MCF 10A (cell line): ENCODE data around the gene HCFC1. TPM values are rescaled to one million over a fixed set of nuclear protein-coding genes. Genes with fewer than 3 reads are reported as not detected.

Source experiments
- BruUV-seq: library from RNA; stranded (reverse); fragments of 400-500 nt; replicated peaks from 2 replicates; lab custom pipeline; 2021; lab: Mats Ljungman, UMichigan
- CTCF ChIA-PET: fragments of 300-600 bp; sonication (Branson Sonifier 250); formaldehyde crosslinking; extraction: SDS; loops from one replicate; lab custom pipeline; 2021; ENCODE audit warnings: antibody characterized with exemption, inconsistent platforms; lab: Yijun Ruan, JAX
- POLR2A ChIA-PET: fragments of 300-600, 350-650 bp; sonication (Branson Sonifier 250); formaldehyde crosslinking; extraction: SDS; loops from one replicate; lab custom pipeline; 2020; ENCODE audit warnings: antibody characterized with exemption, inconsistent platforms; lab: Yijun Ruan, JAX
- DNase-seq: peaks from one replicate; pipeline ENCODE4 v3.0.0-alpha.2; 2018; ENCODE audit not compliant: unreplicated experiment
- H3K27ac Mint-ChIP-seq: one replicate; pipeline ENCODE4 v1.8.0; 2022; ENCODE audit warnings: mild to moderate bottlenecking, low read depth, mixed read lengths; ENCODE audit not compliant: unreplicated experiment
- H3K27me3 Mint-ChIP-seq: one replicate; pipeline ENCODE4 v1.8.0; 2022; ENCODE audit warnings: mixed read lengths; ENCODE audit not compliant: insufficient read depth, unreplicated experiment
- H3K36me3 Mint-ChIP-seq: one replicate; pipeline ENCODE4 v1.8.0; 2022; ENCODE audit warnings: mild to moderate bottlenecking, moderate library complexity, mixed read lengths; ENCODE audit not compliant: insufficient read depth, unreplicated experiment
- H3K4me1 Mint-ChIP-seq: one replicate; pipeline ENCODE4 v1.8.0; 2022; ENCODE audit warnings: mixed read lengths; ENCODE audit not compliant: insufficient read depth, unreplicated experiment
- H3K4me3 Mint-ChIP-seq: one replicate; pipeline ENCODE4 v1.8.0; 2022; ENCODE audit warnings: mild to moderate bottlenecking, moderate library complexity, mixed read lengths; ENCODE audit not compliant: unreplicated experiment
- H3K9me3 Mint-ChIP-seq: one replicate; pipeline ENCODE4 v1.8.0; 2022; ENCODE audit warnings: mixed read lengths; ENCODE audit not compliant: unreplicated experiment
- CTCF ChIP-seq: fragments of 200-600 bp; IDR thresholded peaks from one replicate; pipeline ENCODE4 v1.8.0; 2022; ENCODE audit warnings: antibody characterized with exemption, mild to moderate bottlenecking; ENCODE audit not compliant: unreplicated experiment
- intact Hi-C: fragments of 100-400 bp; cut with micrococcal nuclease; formaldehyde crosslinking; loops from 2 replicates; pipeline ENCODE4 v1.14.1; 2022
- total RNA-seq: library from RNA; stranded (reverse); gene quantifications from 2 replicates; pipeline ENCODE4 v1.2.3, GENCODE V29; 2022

HCFC1 gene
- total RNA-seq, 1 experiment from 2014 or later, result 44.5 TPM

- CTCF ChIA-PET, result interaction anchor here (2.2 kb wide), 1 partner anchor 24 kb away, joined by 8 read pairs; no protein-coding TSS in a partner anchor
- intact Hi-C loops, result no loop called here
- H3K4me1 Mint-ChIP-seq, result no peaks in the 10 kb centered on the region
These were observed 18.5 kb upstream of the HCFC1 start for GRCh38 chrX:153989973-153990655.

GRCh38 chrX:153988493-153988892 lies 16.9 kb upstream of the HCFC1 start:
- no peak for TF ChIP-seq CTCF
- Mint-ChIP-seq H3K9me3 (no peaks in the 10 kb centered on the region), H3K4me3 (no peak overlapping the region), H3K36me3 (no peaks in the 10 kb centered on the region), H3K27ac (no peak overlapping the region), H3K4me1 (no peaks in the 10 kb centered on the region), H3K27me3 (peaks cover 39% of the 10 kb centered on the region)
- intact Hi-C loops, result no loop called here
- peak; percentile 26 for DNase-seq
- CTCF ChIA-PET, result interaction anchor here (1.1 to 2.2 kb wide), 2 partner anchors 25 to 63 kb away, joined by 3 to 8 read pairs; no protein-coding TSS in a partner anchor
- no TSS peak for BruUV-seq
- POLR2A ChIA-PET, result interaction anchor here (0.6 kb wide), 1 partner anchor 19 kb away, joined by 3 read pairs; no protein-coding TSS in a partner anchor

More at GRCh38 chrX:153989973-153990655, 18.5 kb upstream of the HCFC1 start:
- BruUV-seq, result no TSS peak
- Mint-ChIP-seq H3K27me3 (peaks cover 39% of the 10 kb centered on the region), H3K9me3 (no peaks in the 10 kb centered on the region), H3K36me3 (no peaks in the 10 kb centered on the region), H3K4me3 (no peak overlapping the region), H3K27ac (no peak overlapping the region)
- DNase-seq, result no peak
- TF ChIP-seq CTCF, result no peak
- POLR2A ChIA-PET, result no interaction called here

- ChIA-PET CTCF (interaction anchor here (0.6 kb wide), 1 partner anchor 25 kb away, joined by 3 read pairs; no protein-coding TSS in a partner anchor), POLR2A (interaction anchor here (1.0 kb wide), 1 partner anchor 10 kb away, joined by 3 read pairs; no protein-coding TSS in a partner anchor)
- no peak overlapping the region for H3K27ac Mint-ChIP-seq
- no peak overlapping the region for H3K4me3 Mint-ChIP-seq
- peaks cover 8% of the 10 kb centered on the region for H3K27me3 Mint-ChIP-seq
- intact Hi-C loops, result no loop called here
- no peak for TF ChIP-seq CTCF
- BruUV-seq, result no TSS peak
- DNase-seq, result no peak
- H3K36me3 Mint-ChIP-seq, result peaks cover 7% of the 10 kb centered on the region
- no peaks in the 10 kb centered on the region for H3K4me1 Mint-ChIP-seq
- no peaks in the 10 kb centered on the region for H3K9me3 Mint-ChIP-seq
These were observed 12.9 kb upstream of the HCFC1 start for GRCh38 chrX:153984351-153985178.

- POLR2A ChIA-PET, result no interaction called here
These were observed 11.7 kb upstream of the HCFC1 start for GRCh38 chrX:153983321-153983801.

More at GRCh38 chrX:153983321-153983801, 11.7 kb upstream of the HCFC1 start:
- Mint-ChIP-seq H3K4me3 (no peak overlapping the region), H3K9me3 (no peaks in the 10 kb centered on the region), H3K27ac (no peak overlapping the region), H3K27me3 (no peaks in the 10 kb centered on the region), H3K4me1 (no peaks in the 10 kb centered on the region), H3K36me3 (peaks cover 7% of the 10 kb centered on the region)
- CTCF ChIA-PET, result no interaction called here
- no peak for DNase-seq
- no peak for TF ChIP-seq CTCF
- no TSS peak for BruUV-seq
- intact Hi-C loops, result no loop called here
